ENCODE results near the gene PLA2G4D. TPM values are rescaled to one million over a fixed set of nuclear protein-coding genes. Genes with fewer than 3 reads are reported as not detected.

PLA2G4D gene
- total RNA-seq, 1 experiment from 2014 or later, result not detected

DNA sequence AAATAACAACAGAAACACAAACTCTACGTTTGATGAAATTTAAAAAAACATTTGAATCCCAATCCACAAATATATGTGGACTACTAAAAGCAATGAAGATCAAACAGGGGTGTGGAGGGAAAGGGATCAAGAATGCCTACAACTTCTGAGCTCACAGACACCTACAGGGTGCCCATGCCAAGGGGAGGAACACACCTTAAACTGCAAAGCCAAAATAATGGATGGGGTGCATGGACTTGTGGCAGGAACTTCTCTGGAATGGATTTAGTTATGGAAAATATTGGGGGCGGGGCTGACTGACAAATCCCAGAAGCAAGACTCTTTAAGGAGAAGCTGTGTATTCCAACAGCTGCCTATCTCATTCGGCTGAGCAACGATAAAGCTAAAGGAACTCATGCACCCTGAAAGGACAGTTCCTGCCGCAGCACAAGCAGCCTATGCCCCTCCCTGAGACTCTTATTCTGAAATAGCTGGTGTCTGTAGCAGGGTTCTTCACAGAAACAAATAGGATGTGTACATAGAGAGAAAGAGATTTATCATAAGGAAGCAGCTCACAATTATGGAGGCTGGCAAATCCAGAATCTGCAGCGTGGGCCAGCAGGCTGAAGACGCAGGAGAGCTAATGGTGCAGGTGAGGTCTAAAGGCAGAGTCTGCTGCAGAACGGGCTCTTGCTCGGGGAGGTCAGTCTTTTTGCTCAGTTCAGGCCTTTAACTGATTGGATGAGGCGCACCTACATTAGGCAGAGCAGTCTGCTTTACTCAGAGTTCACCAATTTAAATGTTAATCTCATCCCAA is 24.5 kb upstream of the PLA2G4D start:
- Mint-ChIP-seq H3K4me1 (ENCODE audit: low read depth, unreplicated experiment) (no peaks in the 10 kb centered on the region), H3K27ac (ENCODE audit: unreplicated experiment) (no peak overlapping the region), H3K4me3 (ENCODE audit: low read depth, unreplicated experiment) (no peak overlapping the region), H3K27me3 (ENCODE audit: unreplicated experiment) (peaks cover 29% of the 10 kb centered on the region), H3K9me3 (ENCODE audit: low read depth, unreplicated experiment) (no peaks in the 10 kb centered on the region), H3K36me3 (ENCODE audit: insufficient read depth, unreplicated experiment) (no peaks in the 10 kb centered on the region)
- DNase-seq, result no peak
- intact Hi-C loops (cut with micrococcal nuclease; ENCODE audit: unreplicated experiment), result no loop called here
- TF ChIP-seq, protein P1, sequence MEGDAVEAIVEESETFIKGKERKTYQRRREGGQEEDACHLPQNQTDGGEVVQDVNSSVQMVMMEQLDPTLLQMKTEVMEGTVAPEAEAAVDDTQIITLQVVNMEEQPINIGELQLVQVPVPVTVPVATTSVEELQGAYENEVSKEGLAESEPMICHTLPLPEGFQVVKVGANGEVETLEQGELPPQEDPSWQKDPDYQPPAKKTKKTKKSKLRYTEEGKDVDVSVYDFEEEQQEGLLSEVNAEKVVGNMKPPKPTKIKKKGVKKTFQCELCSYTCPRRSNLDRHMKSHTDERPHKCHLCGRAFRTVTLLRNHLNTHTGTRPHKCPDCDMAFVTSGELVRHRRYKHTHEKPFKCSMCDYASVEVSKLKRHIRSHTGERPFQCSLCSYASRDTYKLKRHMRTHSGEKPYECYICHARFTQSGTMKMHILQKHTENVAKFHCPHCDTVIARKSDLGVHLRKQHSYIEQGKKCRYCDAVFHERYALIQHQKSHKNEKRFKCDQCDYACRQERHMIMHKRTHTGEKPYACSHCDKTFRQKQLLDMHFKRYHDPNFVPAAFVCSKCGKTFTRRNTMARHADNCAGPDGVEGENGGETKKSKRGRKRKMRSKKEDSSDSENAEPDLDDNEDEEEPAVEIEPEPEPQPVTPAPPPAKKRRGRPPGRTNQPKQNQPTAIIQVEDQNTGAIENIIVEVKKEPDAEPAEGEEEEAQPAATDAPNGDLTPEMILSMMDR (IDR thresholded peaks at IDR 0.05; ENCODE audit: unreplicated experiment), result no peak
- no TSS peak for BruUV-seq (replicated peaks)
- CTCF ChIA-PET, result no interaction called here

DNA sequence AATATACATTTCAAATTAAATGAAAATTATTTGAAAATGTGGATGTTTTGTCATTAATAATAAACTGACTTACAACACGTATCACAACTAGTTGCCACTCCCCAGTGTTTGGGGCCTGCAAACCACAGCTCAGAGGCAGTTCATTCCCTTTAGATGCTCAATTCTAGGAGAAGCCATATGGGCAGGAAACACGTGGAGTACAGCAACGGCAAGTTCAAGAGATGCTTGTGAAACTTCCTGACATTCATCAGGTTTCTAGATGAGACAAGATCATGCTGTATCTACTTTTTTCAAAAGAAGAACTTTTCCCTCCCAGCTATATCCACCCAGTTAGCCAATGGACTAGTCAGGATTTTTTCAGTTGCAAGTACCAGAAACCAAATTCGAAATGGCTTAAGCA is 17.6 kb upstream of the PLA2G4D start:
- DNase-seq, result no peak
- CTCF ChIA-PET, result no interaction called here
- no peak overlapping the region for H3K4me3 Mint-ChIP-seq (ENCODE audit: low read depth, unreplicated experiment)
- H3K36me3 Mint-ChIP-seq (ENCODE audit: insufficient read depth, unreplicated experiment), result no peaks in the 10 kb centered on the region
- no peaks in the 10 kb centered on the region for H3K9me3 Mint-ChIP-seq (ENCODE audit: low read depth, unreplicated experiment)
- intact Hi-C loops (cut with micrococcal nuclease; ENCODE audit: unreplicated experiment), result no loop called here
- BruUV-seq (replicated peaks), result no TSS peak
- peaks cover 15% of the 10 kb centered on the region for H3K4me1 Mint-ChIP-seq (ENCODE audit: low read depth, unreplicated experiment)
- TF ChIP-seq, protein P1 (IDR thresholded peaks at IDR 0.05; ENCODE audit: unreplicated experiment), result no peak
- H3K27me3 Mint-ChIP-seq (ENCODE audit: unreplicated experiment), result no peaks in the 10 kb centered on the region
- H3K27ac Mint-ChIP-seq (ENCODE audit: unreplicated experiment), result no peak overlapping the region

- Mint-ChIP-seq H3K36me3 (ENCODE audit: insufficient read depth, unreplicated experiment) (no peaks in the 10 kb centered on the region), H3K4me3 (ENCODE audit: low read depth, unreplicated experiment) (no peak overlapping the region), H3K27ac (ENCODE audit: unreplicated experiment) (no peak overlapping the region), H3K4me1 (ENCODE audit: low read depth, unreplicated experiment) (peaks cover 15% of the 10 kb centered on the region), H3K27me3 (ENCODE audit: unreplicated experiment) (no peaks in the 10 kb centered on the region), H3K9me3 (ENCODE audit: low read depth, unreplicated experiment) (no peaks in the 10 kb centered on the region)
- intact Hi-C loops (cut with micrococcal nuclease; ENCODE audit: unreplicated experiment), result no loop called here
- TF ChIP-seq, protein P1 (IDR thresholded peaks at IDR 0.05; ENCODE audit: unreplicated experiment), result no peak
- CTCF ChIA-PET, result interaction anchor here (0.5 kb wide), 1 partner anchor 28 kb away, joined by 5 read pairs; no protein-coding TSS in a partner anchor
- no TSS peak for BruUV-seq (replicated peaks)
- no peak for DNase-seq
Observed at GRCh38 chr15:42110367-42110766, 16.0 kb upstream of the PLA2G4D start.

- Mint-ChIP-seq H3K27me3 (ENCODE audit: unreplicated experiment) (no peaks in the 10 kb centered on the region), H3K4me3 (ENCODE audit: low read depth, unreplicated experiment) (no peak overlapping the region), H3K9me3 (ENCODE audit: low read depth, unreplicated experiment) (no peaks in the 10 kb centered on the region), H3K36me3 (ENCODE audit: insufficient read depth, unreplicated experiment) (no peaks in the 10 kb centered on the region), H3K27ac (ENCODE audit: unreplicated experiment) (no peak overlapping the region), H3K4me1 (ENCODE audit: low read depth, unreplicated experiment) (peaks cover 15% of the 10 kb centered on the region)
- DNase-seq, result no peak
- intact Hi-C loops (cut with micrococcal nuclease; ENCODE audit: unreplicated experiment), result no loop called here
- CTCF ChIA-PET, result no interaction called here
- TF ChIP-seq, protein P1 (IDR thresholded peaks at IDR 0.05; ENCODE audit: unreplicated experiment), result no peak
- no TSS peak for BruUV-seq (replicated peaks)
Observed at GRCh38 chr15:42108806-42109205, 14.4 kb upstream of the PLA2G4D start.
